NCI-H510A (cell line): ENCODE measurements around the gene ADAMTSL5.
"Not testable (repeated sequence)": the region's sequence is repeated elsewhere in the genome, so short reads cannot be mapped to it uniquely, and the experiment has no call there.

Source experiments
- DNase-seq: peaks from one replicate; lab custom pipeline; 2025; lab: John Stamatoyannopoulos, UW

Gene ADAMTSL5

DNA sequence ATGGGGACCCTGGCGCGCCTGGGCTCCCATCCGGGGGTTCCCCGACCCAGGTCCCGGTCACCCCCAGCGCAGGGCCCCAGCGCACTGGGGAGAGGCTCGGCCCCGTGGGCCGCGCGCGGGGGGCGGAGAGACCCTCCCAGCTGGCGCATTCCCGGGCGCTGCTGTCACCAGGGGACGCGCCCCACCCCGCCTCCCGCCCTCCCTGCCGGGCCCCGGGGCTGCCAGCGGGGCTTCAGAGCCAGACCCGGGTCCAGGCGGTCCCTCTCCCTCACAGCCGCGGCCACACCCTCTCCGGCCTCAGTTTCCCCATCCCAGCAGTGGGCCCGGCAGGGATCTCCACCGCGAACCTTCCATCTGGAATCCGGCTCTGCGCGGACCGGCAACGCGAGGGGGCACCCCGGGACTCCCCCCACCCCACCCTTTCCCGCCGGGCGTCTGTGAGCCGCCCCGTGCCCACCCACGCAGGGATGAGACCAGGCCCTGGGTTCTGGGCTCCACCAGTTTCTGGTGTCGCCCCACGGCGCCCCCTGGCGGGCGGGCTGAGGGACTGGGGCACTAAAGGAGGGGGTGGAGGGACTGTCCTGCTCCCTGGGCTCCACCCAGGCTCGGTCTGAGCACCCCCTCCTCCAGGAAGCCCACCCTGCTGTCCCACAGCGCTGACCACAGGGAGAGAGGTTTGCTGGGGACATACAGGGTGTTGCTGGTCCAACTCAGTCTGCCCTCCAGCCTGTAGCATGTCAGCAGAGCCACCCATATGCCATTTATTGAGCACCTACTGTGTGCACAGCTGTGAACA lies 878 bp upstream of the ADAMTSL5 start:
- no peak for DNase-seq

DNA sequence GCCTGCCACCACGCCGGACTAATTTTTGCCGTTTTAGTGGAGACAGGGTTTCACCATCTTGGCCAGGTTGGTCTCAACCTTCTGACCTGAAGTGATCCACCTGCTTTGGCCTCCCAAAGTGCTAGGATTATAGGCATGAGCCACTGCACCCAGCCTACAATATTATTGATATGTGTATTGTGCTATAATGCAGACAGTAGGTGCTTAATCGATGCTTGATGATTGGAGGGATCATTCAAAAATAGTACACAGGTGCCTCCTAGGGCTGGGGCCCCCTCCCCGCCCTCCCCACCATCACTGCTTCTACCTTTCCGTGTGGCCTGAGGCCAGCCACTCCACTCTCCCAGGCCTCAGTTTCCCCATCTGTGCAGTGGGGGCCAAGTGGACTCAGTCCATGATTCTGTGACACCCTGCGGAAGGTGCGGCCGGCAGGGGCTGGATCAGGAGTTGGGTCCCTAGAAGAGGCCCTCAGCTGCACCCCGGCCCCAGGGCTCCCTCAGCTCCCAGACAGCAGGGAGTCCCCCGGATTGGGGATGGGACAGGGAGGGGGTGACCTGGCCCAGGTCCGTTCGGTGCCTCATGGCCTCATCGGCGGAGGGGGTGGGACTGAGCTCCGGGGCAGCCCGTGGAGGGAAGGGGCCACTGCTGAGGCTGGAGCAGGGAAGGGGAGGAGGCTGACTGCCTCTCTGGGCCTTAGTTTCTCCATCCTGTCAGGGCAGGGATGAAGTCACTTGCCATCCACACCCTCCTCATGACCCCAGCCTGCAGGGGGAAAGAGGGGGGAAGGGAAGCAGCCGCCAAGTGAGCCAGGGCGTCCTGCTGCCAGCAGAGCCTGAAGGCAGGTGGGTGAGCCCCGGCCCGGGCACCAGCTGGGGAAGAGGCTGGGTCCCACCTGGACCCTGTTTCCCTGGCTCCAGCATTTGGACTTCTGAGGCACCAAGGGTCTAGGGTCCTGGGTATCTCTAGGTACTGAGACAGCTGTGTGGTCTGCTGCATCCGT lies 1.2 kb downstream of the ADAMTSL5 start:
- no peak for DNase-seq

GRCh38 chr19:1510807-1511206 lies 2.0 kb downstream of the ADAMTSL5 start:
- DNase-seq, result no peak

DNA sequence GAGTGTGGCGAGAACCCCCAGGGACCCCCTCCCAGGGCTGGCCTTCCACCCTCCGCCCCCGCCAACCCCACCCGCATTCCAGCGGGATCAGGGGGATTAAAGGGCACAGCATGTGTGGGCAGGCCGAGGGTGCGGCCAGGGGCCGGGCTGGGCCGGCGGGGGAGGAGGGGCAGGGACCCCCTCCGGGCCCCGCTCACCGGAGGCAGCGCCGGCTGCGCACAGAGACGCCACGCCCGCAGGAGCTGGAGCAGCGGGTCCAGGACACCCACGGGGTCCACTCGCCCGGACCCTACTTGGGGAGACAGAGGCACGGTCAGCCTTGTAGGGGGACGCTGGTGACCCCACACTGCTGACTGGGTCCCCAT lies 2.4 kb downstream of the ADAMTSL5 start:
- no peak for DNase-seq

- no peak for DNase-seq
Measured at GRCh38 chr19:1509602-1510441, 3.0 kb downstream of the ADAMTSL5 start.

GRCh38 chr19:1508507-1508856 lies 4.3 kb downstream of the ADAMTSL5 start:
- DNase-seq, result no peak

GRCh38 chr19:1507763-1508506 lies 4.9 kb downstream of the ADAMTSL5 start:
- DNase-seq, result peak; percentile 20

- DNase-seq, result no peak
Measured at GRCh38 chr19:1507192-1507660, 5.6 kb downstream of the ADAMTSL5 start.

- DNase-seq, result no peak
Measured at GRCh38 chr19:1505991-1506881, 6.6 kb downstream of the ADAMTSL5 start.

DNA sequence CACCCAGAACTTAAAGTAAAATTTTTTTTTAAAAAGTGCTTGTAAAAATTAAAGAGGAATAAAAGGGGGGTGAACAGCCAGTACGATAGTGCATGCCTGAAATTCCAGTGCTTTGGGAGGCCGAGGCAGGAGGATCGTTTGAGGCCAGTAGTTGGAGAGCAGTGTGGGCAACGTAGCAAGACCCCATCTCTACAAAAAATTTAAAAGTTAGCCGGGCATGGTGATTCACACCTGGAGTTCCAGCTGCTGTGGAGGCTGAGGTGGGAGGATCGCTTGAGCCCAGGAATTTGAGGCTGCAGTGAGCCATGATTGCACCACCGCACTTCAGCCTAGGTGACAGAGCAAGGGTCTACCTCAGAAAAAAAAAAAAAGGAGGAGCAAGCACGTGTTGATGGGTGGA lies 7.8 kb downstream of the ADAMTSL5 start:
- DNase-seq, result no peak

DNA sequence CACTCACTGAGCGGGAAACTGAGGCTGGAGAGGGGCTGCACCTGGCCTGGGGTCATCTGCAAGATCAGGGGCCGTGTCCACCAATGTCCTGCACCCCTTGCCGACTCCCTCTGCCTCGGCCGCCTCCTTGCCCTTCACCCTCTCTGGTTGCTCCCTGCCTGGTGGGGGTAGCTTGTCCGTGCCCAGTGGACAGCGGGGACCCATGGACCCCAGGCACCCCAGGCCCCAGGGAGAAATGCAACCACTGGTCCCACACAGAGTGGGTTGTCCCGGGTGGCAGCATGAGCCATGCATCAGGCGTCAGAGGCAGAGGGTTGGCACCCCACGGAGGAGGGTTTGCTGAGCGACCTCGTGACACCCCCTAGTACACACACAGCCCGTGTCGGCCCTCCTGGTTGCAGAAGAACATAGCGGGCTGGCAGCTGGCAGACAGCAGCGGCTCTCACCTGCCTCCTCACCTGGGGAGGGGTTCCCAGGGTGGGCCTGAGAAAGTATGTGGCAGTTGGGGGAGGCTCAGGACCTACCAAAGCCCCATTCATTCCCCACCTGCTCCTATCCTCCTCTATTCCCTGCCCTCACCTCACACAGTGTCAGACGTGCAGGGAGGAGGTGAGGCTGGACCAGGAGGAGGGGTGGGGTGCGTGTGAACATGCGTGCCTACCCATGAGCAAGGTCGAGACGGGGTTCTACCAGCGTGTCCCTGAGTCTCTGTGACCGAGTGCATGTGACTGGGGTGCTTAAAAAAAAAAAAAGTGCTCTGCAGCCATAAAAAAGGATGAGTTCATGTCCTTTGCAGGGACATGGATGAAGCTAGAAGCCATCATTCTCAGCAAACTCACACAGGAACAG lies 8.7 kb downstream of the ADAMTSL5 start:
- no peak for DNase-seq

GRCh38 chr19:1503089-1503924 lies 9.5 kb downstream of the ADAMTSL5 start:
- DNase-seq, result no peak

GRCh38 chr19:1502433-1503088 lies 10.3 kb downstream of the ADAMTSL5 start:
- no peak for DNase-seq

DNA sequence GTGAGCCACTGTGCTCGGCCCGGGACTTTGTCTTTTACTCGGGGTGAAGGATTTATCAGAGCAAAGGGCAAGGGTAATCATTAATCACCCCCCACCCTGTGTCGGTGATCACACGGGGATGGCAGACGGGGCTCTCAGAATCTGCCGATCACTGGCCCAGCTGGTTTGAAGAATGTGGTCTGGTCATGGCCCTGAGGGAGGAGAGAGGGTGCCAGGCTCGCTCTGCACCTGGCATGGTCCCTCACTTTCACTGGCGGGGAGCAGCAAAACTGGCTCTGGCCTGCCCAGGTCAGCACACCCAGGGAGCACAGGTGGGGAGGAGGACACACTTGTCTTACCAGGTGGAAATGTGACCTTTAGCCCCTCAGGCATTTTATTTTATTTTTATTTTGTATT lies 11.6 kb downstream of the ADAMTSL5 start:
- no peak for DNase-seq

DNA sequence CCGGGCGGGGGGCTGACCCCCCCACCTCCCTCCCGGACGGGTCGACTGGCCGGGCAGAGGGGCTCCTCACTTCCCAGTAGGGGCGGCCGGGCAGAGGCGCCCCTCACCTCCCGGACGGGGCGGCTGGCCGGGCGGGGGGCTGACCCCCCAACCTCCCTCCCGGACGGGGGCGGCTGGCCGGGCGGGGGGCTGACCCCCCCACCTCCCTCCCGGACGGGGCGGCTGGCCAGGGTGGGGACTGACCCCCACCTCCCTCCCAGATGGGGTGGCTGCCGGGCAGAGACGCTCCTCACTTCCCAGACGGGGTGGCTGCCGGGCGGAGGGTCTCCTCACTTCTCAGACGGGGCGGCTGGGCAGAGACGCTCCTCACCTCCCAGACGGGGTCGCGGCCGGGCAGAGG lies 13.6 kb downstream of the ADAMTSL5 start:
- not testable (repeated sequence) for DNase-seq

DNA sequence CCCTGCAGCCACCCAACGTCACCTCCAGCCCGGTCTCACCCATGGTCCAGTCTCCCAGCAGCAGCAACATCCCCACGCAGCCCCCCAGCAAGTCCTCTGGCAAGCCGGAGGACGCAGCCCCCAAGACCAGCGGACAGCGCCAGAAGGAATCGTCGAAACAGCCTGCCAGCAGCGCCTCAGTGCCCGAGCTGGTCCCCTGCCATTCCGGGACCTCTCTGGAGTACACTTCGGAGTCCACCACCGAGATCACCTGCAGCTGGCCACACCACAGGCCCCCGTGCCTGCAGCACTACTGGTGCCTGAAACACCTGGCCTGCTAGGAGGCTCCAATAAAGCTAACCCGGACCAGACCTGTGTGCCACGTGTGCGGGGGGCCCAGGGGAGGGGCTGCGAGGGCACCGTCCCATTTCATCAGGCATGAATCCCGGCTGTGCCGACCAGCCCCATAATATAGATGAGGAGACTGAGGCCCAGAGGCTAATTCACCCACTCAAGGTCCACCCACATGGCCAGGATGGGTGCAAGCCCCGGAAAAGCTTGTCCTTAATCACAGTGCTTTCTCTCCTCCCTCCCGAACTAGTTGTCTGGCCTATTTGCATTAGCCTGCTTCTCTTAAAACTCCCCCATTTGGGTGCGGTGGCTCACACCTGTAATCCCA lies 15.1 kb downstream of the ADAMTSL5 start:
- no peak for DNase-seq
